Measurements from ENCODE around the gene FARP1. TPM values are rescaled to one million over a fixed set of nuclear protein-coding genes. Genes with fewer than 3 reads are reported as not detected.

The FARP1 gene
- total RNA-seq, 1 donor from 2014 or later, result 17.7 TPM

DNA sequence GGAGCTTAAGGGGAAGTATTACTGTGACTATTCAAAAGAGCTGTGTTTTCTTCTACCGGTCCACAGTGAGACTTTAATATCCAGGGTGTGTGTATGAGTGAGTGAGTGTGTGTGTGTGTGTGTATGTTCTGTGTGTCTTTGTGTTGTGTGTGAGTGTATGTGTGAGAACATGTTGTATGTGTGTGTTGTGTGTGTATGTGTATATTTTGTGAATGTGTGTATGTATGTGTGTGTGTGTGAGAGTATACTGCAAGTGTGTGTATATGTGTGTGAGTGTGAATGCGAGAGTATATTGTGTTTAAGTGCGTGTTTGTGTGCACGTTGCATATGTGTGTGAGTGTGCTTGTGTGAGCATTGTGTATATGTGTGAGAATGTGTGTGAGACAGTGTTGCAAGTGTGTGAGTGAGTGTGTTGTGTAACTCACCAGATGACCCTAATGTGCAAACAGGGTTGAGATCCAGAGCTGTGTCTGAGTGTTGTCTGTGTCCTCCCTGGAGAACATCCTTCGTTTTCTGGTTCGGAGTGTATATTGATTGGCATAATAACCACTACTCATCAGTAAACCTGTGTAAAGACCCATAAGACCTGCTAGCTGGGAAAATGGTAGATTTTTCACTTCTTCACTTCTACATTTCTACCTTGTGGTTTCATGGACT lies 135.3 kb downstream of the FARP1 start:
- no peak overlapping the region for H3K4me3 ChIP-seq
- intact Hi-C loops (cut with DNase I), result no loop called here
- H3K27me3 ChIP-seq, result no peaks in the 10 kb centered on the region
- no peaks in the 10 kb centered on the region for H3K9me3 ChIP-seq
- TF ChIP-seq POLR2AphosphoS5 (IDR thresholded peaks at IDR 0.05; ENCODE audit: insufficient read depth in 1 of 2, low read depth in 1 of 2), result no peak
- DNase-seq (ENCODE audit: extremely low spot score in 2 of 2), result no peak
- no peaks in the 10 kb centered on the region for H3K4me1 ChIP-seq
- no peak overlapping the region for H3K27ac ChIP-seq
- H3K36me3 ChIP-seq, result no peaks in the 10 kb centered on the region

DNA sequence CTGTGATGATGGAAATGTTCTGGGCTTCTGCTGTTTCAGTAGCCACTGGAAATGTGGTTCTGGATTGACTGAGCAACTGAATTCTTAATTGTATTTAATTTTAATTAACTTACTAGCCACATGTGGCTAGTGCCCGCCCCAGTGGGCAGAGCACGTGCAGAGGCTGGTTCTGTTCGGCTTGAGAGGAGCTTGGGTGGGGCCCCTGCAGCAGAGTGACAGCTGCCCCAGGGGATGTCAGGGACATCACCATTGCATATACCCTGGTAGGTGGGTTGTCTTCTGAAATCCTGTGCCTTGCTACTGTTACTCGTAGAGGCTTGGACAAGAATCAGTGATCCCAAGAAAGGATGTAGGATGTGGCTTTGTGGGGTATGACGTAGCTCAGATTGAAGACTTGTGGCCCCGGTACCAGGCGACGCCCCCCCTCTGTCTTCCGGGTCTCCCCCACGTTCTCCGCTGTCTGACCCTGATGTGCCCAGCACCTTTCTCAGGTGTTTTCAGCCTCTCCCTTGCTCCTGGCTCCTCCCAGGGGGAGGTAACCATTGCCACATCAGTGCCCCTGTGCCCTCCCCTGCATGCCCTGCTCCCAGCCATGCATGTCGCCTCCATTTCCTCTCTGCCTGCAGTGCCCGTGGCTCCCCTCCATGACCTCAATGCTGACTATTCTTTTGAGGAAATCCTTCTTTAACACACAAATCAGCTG lies 136.7 kb downstream of the FARP1 start:
- DNase-seq (ENCODE audit: extremely low spot score in 2 of 2), result no peak

DNA sequence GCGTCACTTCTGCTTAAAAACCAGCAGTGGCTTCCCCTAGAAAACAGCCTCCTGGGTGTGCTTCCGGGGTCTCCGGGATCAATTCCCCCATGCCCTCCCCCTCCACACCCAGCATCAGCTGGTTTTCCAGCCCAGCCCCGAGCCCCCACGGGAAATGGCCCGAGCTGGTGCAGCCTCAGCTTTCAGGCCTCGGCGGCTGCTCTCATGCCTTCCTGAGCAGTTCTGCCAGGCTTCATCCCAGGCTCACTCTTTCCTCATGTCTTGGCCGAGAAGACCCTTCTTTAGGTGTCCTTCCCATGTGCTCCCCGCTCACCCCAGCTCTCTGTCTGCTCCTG lies 137.2 kb downstream of the FARP1 start:
- no peaks in the 10 kb centered on the region for H3K36me3 ChIP-seq
- H3K27ac ChIP-seq, result no peak overlapping the region
- H3K9me3 ChIP-seq, result no peaks in the 10 kb centered on the region
- H3K4me3 ChIP-seq, result no peak overlapping the region
- no peaks in the 10 kb centered on the region for H3K27me3 ChIP-seq
- TF ChIP-seq POLR2AphosphoS5 (IDR thresholded peaks at IDR 0.05; ENCODE audit: insufficient read depth in 1 of 2, low read depth in 1 of 2) (no peak), POLR2A (IDR thresholded peaks at IDR 0.05) (no peak)
- TF ChIP-seq, protein P1, sequence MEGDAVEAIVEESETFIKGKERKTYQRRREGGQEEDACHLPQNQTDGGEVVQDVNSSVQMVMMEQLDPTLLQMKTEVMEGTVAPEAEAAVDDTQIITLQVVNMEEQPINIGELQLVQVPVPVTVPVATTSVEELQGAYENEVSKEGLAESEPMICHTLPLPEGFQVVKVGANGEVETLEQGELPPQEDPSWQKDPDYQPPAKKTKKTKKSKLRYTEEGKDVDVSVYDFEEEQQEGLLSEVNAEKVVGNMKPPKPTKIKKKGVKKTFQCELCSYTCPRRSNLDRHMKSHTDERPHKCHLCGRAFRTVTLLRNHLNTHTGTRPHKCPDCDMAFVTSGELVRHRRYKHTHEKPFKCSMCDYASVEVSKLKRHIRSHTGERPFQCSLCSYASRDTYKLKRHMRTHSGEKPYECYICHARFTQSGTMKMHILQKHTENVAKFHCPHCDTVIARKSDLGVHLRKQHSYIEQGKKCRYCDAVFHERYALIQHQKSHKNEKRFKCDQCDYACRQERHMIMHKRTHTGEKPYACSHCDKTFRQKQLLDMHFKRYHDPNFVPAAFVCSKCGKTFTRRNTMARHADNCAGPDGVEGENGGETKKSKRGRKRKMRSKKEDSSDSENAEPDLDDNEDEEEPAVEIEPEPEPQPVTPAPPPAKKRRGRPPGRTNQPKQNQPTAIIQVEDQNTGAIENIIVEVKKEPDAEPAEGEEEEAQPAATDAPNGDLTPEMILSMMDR (IDR thresholded peaks at IDR 0.05), result no peak
- DNase-seq (ENCODE audit: extremely low spot score in 2 of 2), result no peak
- H3K4me1 ChIP-seq, result no peaks in the 10 kb centered on the region
- intact Hi-C loops (cut with DNase I), result no loop called here

More for the DNA sequence above, 136.7 kb downstream of the FARP1 start:
- TF ChIP-seq, protein P1 (IDR thresholded peaks at IDR 0.05), result no peak
- TF ChIP-seq POLR2A (IDR thresholded peaks at IDR 0.05), result no peak
- TF ChIP-seq POLR2AphosphoS5 (IDR thresholded peaks at IDR 0.05; ENCODE audit: insufficient read depth in 1 of 2, low read depth in 1 of 2), result no peak
- Histone ChIP-seq H3K4me1 (no peaks in the 10 kb centered on the region), H3K27me3 (no peaks in the 10 kb centered on the region), H3K4me3 (no peak overlapping the region), H3K36me3 (no peaks in the 10 kb centered on the region), H3K9me3 (no peaks in the 10 kb centered on the region), H3K27ac (no peak overlapping the region)
- intact Hi-C loops (cut with DNase I), result no loop called here

DNA sequence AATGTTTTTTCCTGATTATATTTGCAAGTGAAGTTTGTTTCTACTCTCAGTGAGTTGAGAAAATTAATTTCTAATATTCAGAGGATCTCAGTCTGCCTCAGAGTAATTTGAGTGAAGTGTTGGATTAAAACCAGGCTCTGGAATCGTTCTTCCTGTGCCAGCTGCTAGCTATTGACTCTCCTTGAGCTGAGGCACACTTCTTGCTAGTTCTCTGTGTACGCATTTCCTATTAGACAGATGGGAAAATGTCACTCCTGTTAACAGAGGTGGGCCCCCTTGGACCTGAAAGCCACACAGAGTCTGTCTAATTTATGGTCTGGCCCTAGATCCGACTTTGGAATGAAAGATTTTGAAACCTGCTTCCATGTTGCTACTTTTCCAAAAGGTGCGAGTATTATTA lies 141.8 kb downstream of the FARP1 start:
- Histone ChIP-seq H3K4me1 (no peaks in the 10 kb centered on the region), H3K9me3 (no peaks in the 10 kb centered on the region), H3K36me3 (no peaks in the 10 kb centered on the region), H3K27me3 (no peaks in the 10 kb centered on the region), H3K27ac (no peak overlapping the region), H3K4me3 (no peak overlapping the region)
- no peak for DNase-seq (ENCODE audit: extremely low spot score in 2 of 2)
- no peak for TF ChIP-seq POLR2AphosphoS5 (IDR thresholded peaks at IDR 0.05; ENCODE audit: insufficient read depth in 1 of 2, low read depth in 1 of 2)
- no peak for TF ChIP-seq POLR2A (IDR thresholded peaks at IDR 0.05)
- TF ChIP-seq, protein P1 (IDR thresholded peaks at IDR 0.05), result no peak
- intact Hi-C loops (cut with DNase I), result no loop called here

DNA sequence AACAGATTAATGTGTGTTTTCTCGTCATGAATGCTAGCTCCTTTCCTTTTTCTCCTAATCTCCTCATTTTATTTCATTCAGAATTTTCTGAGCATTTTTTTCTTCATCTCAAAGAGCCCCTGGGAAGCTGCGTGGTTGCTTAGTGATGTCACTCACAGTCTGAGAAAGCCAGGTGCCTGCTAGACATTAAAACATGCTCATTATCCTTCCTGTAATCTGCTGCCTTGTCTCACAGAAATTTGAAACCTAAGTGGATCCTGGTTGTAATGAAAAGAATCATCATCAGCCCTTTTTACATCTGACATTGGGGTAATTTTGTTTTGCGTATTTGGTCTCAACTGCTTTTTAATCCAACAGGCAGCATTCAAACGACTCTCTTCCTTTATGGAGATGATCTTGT lies 142.4 kb downstream of the FARP1 start:
- H3K4me1 ChIP-seq, result no peaks in the 10 kb centered on the region
- no peak for TF ChIP-seq POLR2A (IDR thresholded peaks at IDR 0.05)
- TF ChIP-seq, protein P1 (IDR thresholded peaks at IDR 0.05), result no peak
- no peak for TF ChIP-seq POLR2AphosphoS5 (IDR thresholded peaks at IDR 0.05; ENCODE audit: insufficient read depth in 1 of 2, low read depth in 1 of 2)
- H3K36me3 ChIP-seq, result no peaks in the 10 kb centered on the region
- intact Hi-C loops (cut with DNase I), result no loop called here
- DNase-seq (ENCODE audit: extremely low spot score in 2 of 2), result no peak
- H3K4me3 ChIP-seq, result no peak overlapping the region
- no peaks in the 10 kb centered on the region for H3K27me3 ChIP-seq
- no peaks in the 10 kb centered on the region for H3K9me3 ChIP-seq
- H3K27ac ChIP-seq, result no peak overlapping the region
